Head of caudate nucleus (tissue), 42 donors: ENCODE measurements around the gene NRCAM.
A peak's percentile ranks its signal among the peaks of the same experiment; 100 is the strongest.
"Not testable (repeated sequence)": the region's sequence is repeated elsewhere in the genome, so short reads cannot be mapped to it uniquely, and the experiment has no call there.

ENCODE experiments used
- DNase-seq, 42 donors: peaks; one replicate each; pipeline versions ENCODE4 v3.0.0 to v3.0.0-alpha.2; 2020 to 2021; ENCODE audit warnings: mixed read lengths in 7 of 42
- intact Hi-C: fragments of 100-400 bp; cut with DNase I; formaldehyde crosslinking; loops from one replicate; pipeline ENCODE4 v1.15.0; 2022

NRCAM gene

GRCh38 chr7:108294595-108294994, 161.6 kb downstream of the NRCAM start:
- no peak for DNase-seq
- intact Hi-C loops = no loop called here

GRCh38 chr7:108293149-108293612, 163.1 kb downstream of the NRCAM start:
- DNase-seq = no peak
- intact Hi-C loops = no loop called here

- intact Hi-C loops = no loop called here
- DNase-seq = no peak
These were observed 163.7 kb downstream of the NRCAM start for GRCh38 chr7:108292541-108292940.

- intact Hi-C loops = no loop called here
- DNase-seq = no peak
These were observed 164.3 kb downstream of the NRCAM start for GRCh38 chr7:108291791-108292440.

GRCh38 chr7:108291152-108291508, 165.1 kb downstream of the NRCAM start:
- DNase-seq = no peak
- intact Hi-C loops = no loop called here

- intact Hi-C loops = no loop called here
- DNase-seq = no peak
These were observed 165.6 kb downstream of the NRCAM start for GRCh38 chr7:108290459-108291151.

GRCh38 chr7:108289852-108290251, 166.4 kb downstream of the NRCAM start:
- intact Hi-C loops = no loop called here
- no peak for DNase-seq

GRCh38 chr7:108287857-108288256, 168.4 kb downstream of the NRCAM start:
- intact Hi-C loops = no loop called here
- DNase-seq = no peak

GRCh38 chr7:108286290-108286904, 169.8 kb downstream of the NRCAM start:
- intact Hi-C loops = no loop called here
- DNase-seq = no peak

- intact Hi-C loops = no loop called here
- DNase-seq = no peak
These were observed 170.5 kb downstream of the NRCAM start for GRCh38 chr7:108285778-108286177.

- intact Hi-C loops = no loop called here
These were observed 171.2 kb downstream of the NRCAM start for GRCh38 chr7:108285003-108285368.

GRCh38 chr7:108284349-108285002, 171.8 kb downstream of the NRCAM start:
- intact Hi-C loops = no loop called here
- DNase-seq = peak in 6 of 42 donors; percentile 18 to 69 (median 28)

More at GRCh38 chr7:108285003-108285368, 171.2 kb downstream of the NRCAM start:
- DNase-seq = no peak

- no peak for DNase-seq
These were observed 173.0 kb downstream of the NRCAM start for GRCh38 chr7:108283252-108283651.

GRCh38 chr7:108282427-108282996, 173.7 kb downstream of the NRCAM start:
- intact Hi-C loops = no loop called here
- no peak for DNase-seq

More at GRCh38 chr7:108283252-108283651, 173.0 kb downstream of the NRCAM start:
- intact Hi-C loops = no loop called here

GRCh38 chr7:108280136-108280535, 176.1 kb downstream of the NRCAM start:
- intact Hi-C loops = no loop called here
- no peak for DNase-seq

GRCh38 chr7:108278776-108279175, 177.5 kb downstream of the NRCAM start:
- DNase-seq = no peak
- intact Hi-C loops = no loop called here

GRCh38 chr7:108278281-108278680, 178.0 kb downstream of the NRCAM start:
- intact Hi-C loops = no loop called here
- no peak for DNase-seq

GRCh38 chr7:108274447-108274846, 181.8 kb downstream of the NRCAM start:
- DNase-seq, intact Hi-C loops: not testable (repeated sequence)

- DNase-seq, intact Hi-C loops: not testable (repeated sequence)
These were observed 183.3 kb downstream of the NRCAM start for GRCh38 chr7:108272891-108273290.
